Liver (tissue), 3 donors: ENCODE results near the gene MUC2.

Source experiments
- ATF3 ChIP-seq: IDR thresholded peaks from 2 replicates; pipeline ENCODE4 v1.6.1; 2016; ENCODE audit warnings: antibody characterized with exemption
- CTCF ChIP-seq: fragments of 150-350 bp; IDR thresholded peaks from 2 replicates; pipeline ENCODE4 v1.5.1; 2017; ENCODE audit warnings: improper control_type of control experiment, low read depth, low read length; ENCODE audit not compliant: missing input control
- EGR1 ChIP-seq, 2 donors: IDR thresholded peaks; 2 replicates each; pipeline ENCODE4 v1.6.1; 2016 to 2018; ENCODE audit warnings: antibody characterized with exemption in 2 of 2, low read depth in 2 of 2
- GABPA ChIP-seq, 2 donors: IDR thresholded peaks in 1 of 2; conservative IDR thresholded peaks in 1 of 2; 2 replicates each; pipeline ENCODE4 v1.6.1; 2016; ENCODE audit warnings: antibody characterized with exemption in 2 of 2, mild to moderate bottlenecking in 1 of 2, moderate library complexity in 1 of 2
- JUND ChIP-seq, 2 donors: IDR thresholded peaks; 2 replicates each; pipeline ENCODE4 v1.6.1; 2016; ENCODE audit warnings: antibody characterized with exemption in 2 of 2
- MAX ChIP-seq: IDR thresholded peaks from 2 replicates; pipeline ENCODE4 v1.6.1; 2016; ENCODE audit warnings: antibody characterized with exemption
- RAD21 ChIP-seq, 2 donors: IDR thresholded peaks; 2 replicates each; pipeline ENCODE4 v1.6.1; 2016; ENCODE audit warnings: antibody characterized with exemption in 2 of 2, mild to moderate bottlenecking in 2 of 2
- REST ChIP-seq: IDR thresholded peaks from 2 replicates; pipeline ENCODE4 v1.6.1; 2016; ENCODE audit warnings: antibody characterized with exemption, mild to moderate bottlenecking
- SP1 ChIP-seq: IDR thresholded peaks from 2 replicates; pipeline ENCODE4 v1.6.1; 2018; ENCODE audit warnings: antibody characterized with exemption, mild to moderate bottlenecking
- TAF1 ChIP-seq: conservative IDR thresholded peaks from 2 replicates; pipeline ENCODE4 v1.6.1; 2016; ENCODE audit warnings: antibody characterized with exemption, mild to moderate bottlenecking
- YY1 ChIP-seq: IDR thresholded peaks from 2 replicates; pipeline ENCODE4 v1.6.1; 2016; ENCODE audit warnings: antibody characterized with exemption, mild to moderate bottlenecking
- ZBTB33 ChIP-seq: IDR thresholded peaks from 2 replicates; pipeline ENCODE4 v1.6.1; 2016; ENCODE audit warnings: antibody characterized with exemption
- donor health status: healthy.
- donor health status: healthy.

GRCh38 chr11:1034001-1034400 lies 40.7 kb upstream of the MUC2 start:
- TF ChIP-seq CTCF (no peak), SP1 (no peak), YY1 (no peak), MAX (no peak), ATF3 (no peak), TAF1 (no peak), GABPA (IDR thresholded peaks at IDR 0.05 in 1 of 2, conservative IDR thresholded peaks at IDR 0.05 in 1 of 2) (no peak), RAD21 (IDR thresholded peaks at IDR 0.05) (no peak), REST (no peak), EGR1 (IDR thresholded peaks at IDR 0.05; ENCODE audit: low read depth in 2 of 2) (no peak), JUND (IDR thresholded peaks at IDR 0.05) (no peak), ZBTB33 (no peak)
